Thyroid gland (tissue), 4 donors: ENCODE data around the gene TNC. TPM values are rescaled to one million over a fixed set of nuclear protein-coding genes. Genes with fewer than 3 reads are reported as not detected.

Experiments used
- DNase-seq, 2 donors: peaks; one replicate each; pipeline ENCODE4 v3.0.0-alpha.2; 2019
- H3K27ac ChIP-seq, 3 donors: fragments of 200-600 bp; sonication (generic); 1 replicate in 2 of 3; 2 replicates in 1 of 3; pipeline ENCODE4 v1.5.1; 2016 to 2019; ENCODE audit warnings: mild to moderate bottlenecking in 1 of 3, moderate library complexity in 1 of 3
- H3K27me3 ChIP-seq: fragments of 200-600 bp; sonication (generic); one replicate; pipeline ENCODE4 v1.5.1; 2019
- H3K36me3 ChIP-seq, 2 donors: fragments of 200-600 bp; sonication (generic); one replicate each; pipeline ENCODE4 v1.5.1; 2016 to 2019
- H3K4me1 ChIP-seq, 2 donors: fragments of 200-600 bp; sonication (generic); one replicate each; pipeline ENCODE4 v1.5.1; 2017 to 2019
- H3K4me3 ChIP-seq, 3 donors: fragments of 200-600 bp; sonication (generic); replicated peaks in 1 of 3; 1 replicate in 2 of 3; 2 replicates in 1 of 3; pipeline ENCODE4 v1.5.1; 2016; ENCODE audit warnings: mild to moderate bottlenecking in 1 of 3
- H3K9me3 ChIP-seq: fragments of 200-600 bp; sonication (generic); one replicate; pipeline ENCODE4 v1.5.1; 2017
- CTCF ChIP-seq, 6 experiments: fragments of 200-600 bp in 3 of 6; fragments of 450-650 bp in 3 of 6; sonication (generic) in 3 of 6; IDR thresholded peaks; one replicate each; pipeline ENCODE4 v1.5.1; 2016 to 2019; ENCODE audit warnings: antibody characterized with exemption in 6 of 6, mild to moderate bottlenecking in 2 of 6, inconsistent platforms in 1 of 6, moderate library complexity in 1 of 6
- POLR2A ChIP-seq, 2 donors: fragments of 450-650 bp; IDR thresholded peaks; one replicate each; pipeline ENCODE4 v1.6.1; 2017; ENCODE audit warnings: antibody characterized with exemption in 2 of 2, mild to moderate bottlenecking in 2 of 2, moderate library complexity in 1 of 2
- WGBS, 2 donors: methylation state at CpG; one replicate each; pipeline ENCODE4 v1.1.5; 2017; 5-methylcytosine and 5-hydroxymethylcytosine counted together
- intact Hi-C: fragments of 100-400 bp; cut with DNase I; formaldehyde crosslinking; loops from one replicate; pipeline ENCODE4 v1.15.1; 2023
- total RNA-seq, 4 donors: library from RNA; depleted of rRNA; stranded (reverse); fragments of >200 nt; gene quantifications; one replicate each; pipeline ENCODE4 v1.2.3, GENCODE V29; 2016

The TNC gene
- total RNA-seq, 4 donors from 2014 or later, result 1.0 to 21.8 (median 6.4) TPM

- no peak for DNase-seq
- Histone ChIP-seq H3K27ac (no peak overlapping the region), H3K36me3 (no peaks in the 10 kb centered on the region), H3K4me1 (no peaks in the 10 kb centered on the region), H3K9me3 (no peaks in the 10 kb centered on the region), H3K4me3 (no peak overlapping the region), H3K27me3 (no peaks in the 10 kb centered on the region)
- WGBS, 2 donors, result 88 to 97% methylated on average over 6 of the region's 6 CpGs
- TF ChIP-seq POLR2A (IDR thresholded peaks at IDR 0.05), result no peak
- TF ChIP-seq CTCF (IDR thresholded peaks at IDR 0.05), result no peak
- intact Hi-C loops, result no loop called here
Observed at GRCh38 chr9:115073456-115073855, 44.5 kb downstream of the TNC start.

GRCh38 chr9:115071176-115071575 lies 46.8 kb downstream of the TNC start:
- no peak for DNase-seq
- no peak overlapping the region for H3K4me3 ChIP-seq
- intact Hi-C loops, result no loop called here
- no peaks in the 10 kb centered on the region for H3K27me3 ChIP-seq
- no peaks in the 10 kb centered on the region for H3K36me3 ChIP-seq
- H3K27ac ChIP-seq, result no peak overlapping the region
- 74 to 79% methylated on average over 4 of the region's 4 CpGs for WGBS, 2 donors
- TF ChIP-seq POLR2A (IDR thresholded peaks at IDR 0.05) (no peak), CTCF (IDR thresholded peaks at IDR 0.05) (no peak)
- no peaks in the 10 kb centered on the region for H3K4me1 ChIP-seq
- no peaks in the 10 kb centered on the region for H3K9me3 ChIP-seq

GRCh38 chr9:115069771-115070170 lies 48.2 kb downstream of the TNC start:
- Histone ChIP-seq H3K27me3 (no peaks in the 10 kb centered on the region), H3K36me3 (no peaks in the 10 kb centered on the region), H3K4me3 (no peak overlapping the region), H3K27ac (no peak overlapping the region), H3K4me1 (no peaks in the 10 kb centered on the region), H3K9me3 (no peaks in the 10 kb centered on the region)
- intact Hi-C loops, result no loop called here
- TF ChIP-seq CTCF (IDR thresholded peaks at IDR 0.05) (no peak), POLR2A (IDR thresholded peaks at IDR 0.05) (no peak)
- DNase-seq, result no peak
- WGBS, 2 donors, result 88 to 100% methylated on average over 1 of the region's 1 CpG

- Histone ChIP-seq H3K27ac (no peak overlapping the region), H3K4me1 (no peaks in the 10 kb centered on the region), H3K27me3 (no peaks in the 10 kb centered on the region), H3K9me3 (no peaks in the 10 kb centered on the region), H3K36me3 (no peaks in the 10 kb centered on the region), H3K4me3 (no peak overlapping the region)
- no peak for TF ChIP-seq POLR2A (IDR thresholded peaks at IDR 0.05)
- no peak for TF ChIP-seq CTCF (IDR thresholded peaks at IDR 0.05)
- WGBS, 2 donors, result 82 to 94% methylated on average over 2 of the region's 2 CpGs
- intact Hi-C loops, result no loop called here
- DNase-seq, result no peak
Observed at GRCh38 chr9:115069302-115069701, 48.7 kb downstream of the TNC start.

GRCh38 chr9:115068031-115068430 lies 49.9 kb downstream of the TNC start:
- DNase-seq, result no peak

More at GRCh38 chr9:115068031-115068430, 49.9 kb downstream of the TNC start:
- H3K9me3 ChIP-seq, result no peaks in the 10 kb centered on the region
- no peak overlapping the region for H3K4me3 ChIP-seq
- H3K36me3 ChIP-seq, result no peaks in the 10 kb centered on the region
- H3K27me3 ChIP-seq, result no peaks in the 10 kb centered on the region
- no peaks in the 10 kb centered on the region for H3K4me1 ChIP-seq
- TF ChIP-seq CTCF (IDR thresholded peaks at IDR 0.05), result no peak
- TF ChIP-seq POLR2A (IDR thresholded peaks at IDR 0.05), result no peak
- intact Hi-C loops, result no loop called here
- no peak overlapping the region for H3K27ac ChIP-seq
